ENCODE data around the gene NUCB1.
"Not testable (repeated sequence)": the region's sequence is repeated elsewhere in the genome, so short reads cannot be mapped to it uniquely, and the experiment has no call there.

NUCB1 gene

DNA sequence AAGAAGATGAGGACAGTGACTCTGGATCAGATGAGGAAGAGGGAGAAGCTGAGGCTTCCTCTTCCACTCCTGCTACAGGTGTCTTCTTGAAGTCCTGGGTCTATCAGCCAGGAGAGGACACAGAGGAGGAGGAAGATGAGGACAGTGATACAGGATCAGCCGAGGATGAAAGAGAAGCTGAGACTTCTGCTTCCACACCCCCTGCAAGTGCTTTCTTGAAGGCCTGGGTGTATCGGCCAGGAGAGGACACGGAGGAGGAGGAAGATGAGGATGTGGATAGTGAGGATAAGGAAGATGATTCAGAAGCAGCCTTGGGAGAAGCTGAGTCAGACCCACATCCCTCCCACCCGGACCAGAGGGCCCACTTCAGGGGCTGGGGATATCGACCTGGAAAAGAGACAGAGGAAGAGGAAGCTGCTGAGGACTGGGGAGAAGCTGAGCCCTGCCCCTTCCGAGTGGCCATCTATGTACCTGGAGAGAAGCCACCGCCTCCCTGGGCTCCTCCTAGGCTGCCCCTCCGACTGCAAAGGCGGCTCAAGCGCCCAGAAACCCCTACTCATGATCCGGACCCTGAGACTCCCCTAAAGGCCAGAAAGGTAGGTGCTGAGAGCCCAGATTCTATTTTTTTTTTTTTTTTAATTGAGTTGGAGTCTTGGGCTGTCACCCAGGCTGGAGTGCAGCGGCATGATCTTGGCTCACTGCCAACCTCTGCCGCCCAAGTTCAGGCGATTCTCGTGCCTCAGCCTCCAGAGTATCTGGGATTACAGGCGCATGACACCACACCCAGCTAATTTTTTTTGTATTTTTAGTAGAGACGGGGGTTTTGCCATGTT is 25.6 kb upstream of the NUCB1 start:
- H3K9ac ChIP-seq (ENCODE audit: low read depth in 1 of 2, low read length in 2 of 2): peak overlapping the region; percentile 100
- H3K9me3 ChIP-seq (ENCODE audit: control insufficient read depth in 1 of 2, low read length in 2 of 2): no peaks in the 10 kb centered on the region
- peaks cover 24 to 38% of the 10 kb centered on the region in 2 donors for H3K4me1 ChIP-seq (ENCODE audit: control insufficient read depth in 1 of 2, insufficient read depth in 2 of 2, low read length in 2 of 2)
- H3K36me3 ChIP-seq (ENCODE audit: control insufficient read depth in 1 of 2, insufficient read depth in 2 of 2, low read length in 2 of 2): peaks cover 14 to 32% of the 10 kb centered on the region in 2 donors
- H3K4me3 ChIP-seq (ENCODE audit: low read depth in 1 of 2, low read length in 2 of 2): peak overlapping the region; percentile 92 to 98
- peak overlapping the region; percentile 100 for H3K27ac ChIP-seq (ENCODE audit: low read depth, low read length)
- H3K27me3 ChIP-seq (ENCODE audit: control insufficient read depth in 1 of 2, insufficient read depth in 2 of 2, low read length in 2 of 2): no peaks in the 10 kb centered on the region

DNA sequence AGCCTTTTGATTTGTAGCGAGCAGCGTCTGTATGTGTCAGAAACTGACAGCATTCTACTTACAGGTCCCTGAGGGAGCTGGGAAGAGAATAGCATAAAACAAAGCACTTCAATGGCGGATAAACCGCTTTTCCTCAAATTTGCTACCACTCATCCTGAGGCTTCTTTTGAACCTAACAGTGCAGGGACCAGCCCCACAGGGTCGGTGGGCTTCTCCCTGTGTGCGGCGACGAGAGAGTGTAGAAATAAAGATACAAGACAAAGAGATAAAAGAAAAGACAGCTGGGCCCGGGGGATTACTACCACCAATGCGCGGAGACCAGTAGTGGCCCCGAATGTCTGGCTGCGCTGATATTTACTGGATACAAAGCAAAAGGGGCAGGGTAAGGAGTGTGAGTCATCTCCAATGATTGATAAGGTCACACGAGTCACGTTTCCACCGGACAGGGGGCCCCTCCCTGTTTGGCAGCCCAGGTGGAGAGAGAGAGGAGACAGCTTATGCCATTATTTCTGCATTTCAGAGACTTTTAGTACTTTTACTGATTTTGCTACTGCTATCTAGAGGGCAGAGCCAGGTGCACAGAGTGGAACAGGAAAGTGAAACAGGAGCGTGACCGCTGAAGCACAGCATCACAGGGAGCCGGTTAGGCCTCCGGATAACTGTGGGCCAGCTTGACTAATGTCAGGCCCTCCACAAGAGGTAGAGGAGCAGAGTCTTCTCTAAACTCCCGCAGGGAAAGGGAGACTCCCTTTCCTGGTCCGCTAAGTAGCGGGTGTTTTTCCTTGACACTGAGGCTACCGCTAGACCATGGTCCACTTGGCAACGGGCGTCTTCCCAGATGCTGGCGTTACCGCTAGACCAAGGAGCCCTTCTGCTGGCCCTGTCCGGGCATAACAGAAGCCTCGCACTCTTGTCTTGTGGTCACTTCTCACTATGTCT is 23.8 kb upstream of the NUCB1 start:
- H3K27me3 ChIP-seq (ENCODE audit: control insufficient read depth in 1 of 2, insufficient read depth in 2 of 2, low read length in 2 of 2); H3K9me3 ChIP-seq (ENCODE audit: control insufficient read depth in 1 of 2, low read length in 2 of 2); H3K27ac ChIP-seq (ENCODE audit: low read depth, low read length): not testable (repeated sequence)
- peaks cover 14 to 32% of the 10 kb centered on the region in 2 donors for H3K36me3 ChIP-seq (ENCODE audit: control insufficient read depth in 1 of 2, insufficient read depth in 2 of 2, low read length in 2 of 2)
- H3K9ac ChIP-seq (ENCODE audit: low read depth in 1 of 2, low read length in 2 of 2): peak overlapping the region; percentile 50 to 100
- peaks cover 24 to 38% of the 10 kb centered on the region in 2 donors for H3K4me1 ChIP-seq (ENCODE audit: control insufficient read depth in 1 of 2, insufficient read depth in 2 of 2, low read length in 2 of 2)
- H3K4me3 ChIP-seq (ENCODE audit: low read depth in 1 of 2, low read length in 2 of 2): peak overlapping the region; percentile 92 to 98

DNA sequence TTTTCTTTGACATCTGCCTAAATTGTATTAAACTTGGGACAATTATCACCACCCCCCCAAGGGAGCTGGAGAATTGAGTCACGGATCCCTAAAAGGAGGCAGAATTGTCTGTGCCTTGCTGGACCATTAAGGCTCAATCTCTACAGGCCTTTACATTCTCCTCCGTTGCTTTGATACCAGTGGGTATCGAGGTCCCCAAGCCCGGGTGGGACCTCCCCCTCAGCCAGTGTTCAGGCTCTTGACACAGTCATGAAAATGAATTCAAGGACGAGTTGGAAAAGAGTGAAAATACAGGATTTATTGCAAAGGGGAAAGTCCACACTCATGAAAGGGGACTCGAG is 22.3 kb upstream of the NUCB1 start:
- H3K9ac ChIP-seq (ENCODE audit: low read depth in 1 of 2, low read length in 2 of 2): no peak overlapping the region
- no peaks in the 10 kb centered on the region for H3K9me3 ChIP-seq (ENCODE audit: control insufficient read depth in 1 of 2, low read length in 2 of 2)
- H3K36me3 ChIP-seq (ENCODE audit: control insufficient read depth in 1 of 2, insufficient read depth in 2 of 2, low read length in 2 of 2): peaks cover 14 to 32% of the 10 kb centered on the region in 2 donors
- H3K4me1 ChIP-seq (ENCODE audit: control insufficient read depth in 1 of 2, insufficient read depth in 2 of 2, low read length in 2 of 2): peaks cover 24 to 38% of the 10 kb centered on the region in 2 donors
- H3K4me3 ChIP-seq (ENCODE audit: low read depth in 1 of 2, low read length in 2 of 2): no peak overlapping the region
- H3K27ac ChIP-seq (ENCODE audit: low read depth, low read length): no peak overlapping the region
- no peaks in the 10 kb centered on the region for H3K27me3 ChIP-seq (ENCODE audit: control insufficient read depth in 1 of 2, insufficient read depth in 2 of 2, low read length in 2 of 2)

DNA sequence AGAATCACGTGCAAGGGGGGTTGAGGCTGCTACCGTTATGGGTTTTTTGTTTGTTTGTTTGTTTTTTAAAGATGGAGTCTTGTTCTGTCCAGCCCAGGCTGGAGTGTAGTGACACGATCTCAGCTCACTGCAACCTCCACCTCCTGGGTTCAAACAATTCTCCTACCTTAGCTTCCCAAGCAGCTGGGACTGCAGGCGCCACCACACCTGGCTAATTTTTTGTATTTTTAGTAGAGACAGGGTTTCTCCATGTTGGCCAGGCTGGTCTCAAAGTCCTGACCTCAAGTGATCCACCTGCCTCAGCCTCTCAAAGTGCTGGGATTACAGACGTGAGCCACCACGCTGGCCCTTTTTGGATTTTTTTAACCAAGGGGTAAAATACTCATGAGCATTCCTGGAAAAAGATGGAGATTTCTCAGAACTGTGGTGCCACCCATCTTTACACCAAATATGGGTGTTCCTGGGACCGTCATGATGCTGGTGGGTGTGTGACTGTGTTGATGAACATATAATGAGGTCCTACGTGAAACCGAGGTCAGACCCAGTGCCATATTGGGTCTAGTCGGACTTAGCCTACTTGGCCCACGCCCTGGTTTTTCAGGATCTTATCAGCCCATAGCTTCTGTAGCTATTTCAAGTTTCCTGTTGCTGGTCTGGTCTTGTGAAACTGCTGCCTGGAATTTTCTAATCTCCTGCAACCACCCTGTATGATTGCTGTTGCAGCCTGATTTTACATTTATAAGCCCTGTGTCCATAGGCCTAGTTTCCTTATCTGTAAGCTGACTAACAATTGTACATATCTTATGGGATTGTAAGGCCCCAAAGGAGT is 21.7 kb upstream of the NUCB1 start:
- Histone ChIP-seq H3K9ac (ENCODE audit: low read depth in 1 of 2, low read length in 2 of 2) (no peak overlapping the region), H3K36me3 (ENCODE audit: control insufficient read depth in 1 of 2, insufficient read depth in 2 of 2, low read length in 2 of 2) (peaks cover 12 to 32% of the 10 kb centered on the region in 2 donors), H3K9me3 (ENCODE audit: control insufficient read depth in 1 of 2, low read length in 2 of 2) (no peaks in the 10 kb centered on the region), H3K27me3 (ENCODE audit: control insufficient read depth in 1 of 2, insufficient read depth in 2 of 2, low read length in 2 of 2) (no peaks in the 10 kb centered on the region), H3K27ac (ENCODE audit: low read depth, low read length) (no peak overlapping the region), H3K4me3 (ENCODE audit: low read depth in 1 of 2, low read length in 2 of 2) (no peak overlapping the region), H3K4me1 (ENCODE audit: control insufficient read depth in 1 of 2, insufficient read depth in 2 of 2, low read length in 2 of 2) (peaks cover 22 to 34% of the 10 kb centered on the region in 2 donors)

DNA sequence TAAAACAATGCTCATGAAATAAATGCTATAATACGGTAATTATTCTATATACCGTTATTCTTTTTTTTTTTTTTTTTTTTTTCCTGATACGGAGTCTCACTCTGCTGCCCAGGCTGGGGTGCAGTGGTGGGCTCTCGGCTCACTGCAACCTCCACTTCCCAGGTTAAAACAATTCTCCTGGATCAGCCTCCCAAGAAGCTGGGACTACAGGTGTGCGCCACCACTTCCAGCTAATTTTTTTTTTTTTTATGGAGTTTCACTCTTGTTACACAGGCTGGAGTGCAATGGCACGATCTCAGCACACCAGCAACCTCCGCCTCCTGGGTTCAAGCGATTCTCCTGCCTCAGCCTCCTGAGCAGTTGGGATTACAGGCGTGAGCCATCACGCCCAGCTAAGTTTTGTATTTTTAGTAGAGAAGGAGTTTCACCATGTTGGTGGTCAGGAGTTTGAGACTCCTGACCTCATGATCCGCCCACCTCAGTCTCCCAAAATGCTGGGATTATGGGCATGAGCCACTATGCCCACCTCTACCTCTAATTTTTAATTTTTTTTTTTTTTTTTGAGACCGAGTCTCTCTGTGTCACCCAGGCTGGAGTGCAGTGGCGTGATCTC is 21.0 kb upstream of the NUCB1 start:
- no peak overlapping the region for H3K9ac ChIP-seq (ENCODE audit: low read depth in 1 of 2, low read length in 2 of 2)
- H3K9me3 ChIP-seq (ENCODE audit: control insufficient read depth in 1 of 2, low read length in 2 of 2): no peaks in the 10 kb centered on the region
- peaks cover 14 to 27% of the 10 kb centered on the region in 2 donors for H3K4me1 ChIP-seq (ENCODE audit: control insufficient read depth in 1 of 2, insufficient read depth in 2 of 2, low read length in 2 of 2)
- no peak overlapping the region for H3K27ac ChIP-seq (ENCODE audit: low read depth, low read length)
- H3K4me3 ChIP-seq (ENCODE audit: low read depth in 1 of 2, low read length in 2 of 2): no peak overlapping the region
- no peaks in the 10 kb centered on the region for H3K27me3 ChIP-seq (ENCODE audit: control insufficient read depth in 1 of 2, insufficient read depth in 2 of 2, low read length in 2 of 2)
- H3K36me3 ChIP-seq (ENCODE audit: control insufficient read depth in 1 of 2, insufficient read depth in 2 of 2, low read length in 2 of 2): peaks cover 5 to 28% of the 10 kb centered on the region in 2 donors

DNA sequence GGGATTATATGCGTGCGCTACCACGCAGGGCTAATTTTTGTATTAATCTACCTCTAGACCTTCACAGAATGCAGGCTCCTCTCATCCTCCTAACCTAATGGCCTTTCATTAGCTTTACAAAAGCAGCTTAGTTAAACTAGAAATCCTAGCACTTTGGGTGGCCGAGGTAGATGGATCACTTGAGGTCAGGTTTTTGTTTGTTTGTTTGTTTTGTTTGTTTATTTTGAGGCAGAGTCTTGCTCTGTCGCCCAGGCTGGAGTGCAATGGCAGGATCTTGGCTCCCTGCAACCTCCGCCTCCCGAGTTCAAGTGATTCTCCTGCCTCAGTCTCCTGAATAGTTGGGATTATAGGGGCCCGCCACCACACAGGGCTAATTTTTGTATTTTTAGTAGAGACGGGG is 20.4 kb upstream of the NUCB1 start:
- H3K27ac ChIP-seq (ENCODE audit: low read depth, low read length); H3K9me3 ChIP-seq (ENCODE audit: control insufficient read depth in 1 of 2, low read length in 2 of 2); H3K4me3 ChIP-seq (ENCODE audit: low read depth in 1 of 2, low read length in 2 of 2); H3K27me3 ChIP-seq (ENCODE audit: control insufficient read depth in 1 of 2, insufficient read depth in 2 of 2, low read length in 2 of 2); H3K9ac ChIP-seq (ENCODE audit: low read depth in 1 of 2, low read length in 2 of 2): not testable (repeated sequence)
- Histone ChIP-seq H3K4me1 (ENCODE audit: control insufficient read depth in 1 of 2, insufficient read depth in 2 of 2, low read length in 2 of 2) (peaks cover 10 to 21% of the 10 kb centered on the region in 2 donors), H3K36me3 (ENCODE audit: control insufficient read depth in 1 of 2, insufficient read depth in 2 of 2, low read length in 2 of 2) (peaks cover 0 to 22% of the 10 kb centered on the region in 2 donors)

DNA sequence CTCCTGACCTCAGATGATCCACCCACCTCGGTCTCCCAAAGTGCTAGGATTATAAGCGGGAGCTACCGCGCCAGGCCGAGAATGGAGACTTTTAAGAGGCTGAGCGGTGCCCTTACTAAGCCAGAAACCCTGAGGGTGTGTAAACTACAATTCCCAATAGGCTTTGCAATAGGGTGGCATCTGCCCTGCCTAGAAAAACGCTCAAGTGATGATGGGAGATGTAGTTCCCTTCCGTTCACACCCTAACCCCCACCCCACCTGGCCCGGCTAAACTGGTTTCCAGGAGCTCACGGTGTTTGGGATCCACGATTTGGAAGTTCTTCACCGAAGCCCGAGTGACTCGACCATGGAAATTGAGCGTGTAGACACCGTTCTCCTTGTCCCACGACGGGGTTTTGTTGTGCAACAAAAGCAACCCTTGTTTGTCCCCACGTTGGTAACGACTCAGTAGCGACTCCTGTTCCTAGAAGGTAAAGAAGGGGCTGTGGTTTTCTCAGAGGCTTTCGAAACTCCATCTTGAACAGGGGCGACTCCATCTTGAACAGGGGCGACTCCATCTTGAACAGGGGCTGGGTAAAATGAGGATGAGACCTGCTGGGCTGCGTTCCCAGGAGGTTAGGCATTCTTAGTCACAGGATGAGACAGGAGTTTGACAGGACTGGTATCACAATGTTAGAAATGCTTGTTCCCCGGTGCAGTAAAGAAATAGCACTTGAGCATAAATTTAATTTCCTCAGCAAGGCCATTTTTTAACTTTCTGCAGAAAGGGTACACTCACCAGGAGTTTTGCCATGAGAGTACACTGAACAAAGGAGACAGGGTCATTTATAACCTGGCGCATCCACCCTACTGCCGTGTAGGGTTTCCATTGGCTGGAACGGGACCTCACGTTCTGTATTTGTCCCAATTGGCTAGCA is 18.1 kb upstream of the NUCB1 start:
- Histone ChIP-seq H3K4me1 (ENCODE audit: control insufficient read depth in 1 of 2, insufficient read depth in 2 of 2, low read length in 2 of 2) (no peaks in the 10 kb centered on the region), H3K9ac (ENCODE audit: low read depth in 1 of 2, low read length in 2 of 2) (no peak overlapping the region), H3K27me3 (ENCODE audit: control insufficient read depth in 1 of 2, insufficient read depth in 2 of 2, low read length in 2 of 2) (no peaks in the 10 kb centered on the region), H3K4me3 (ENCODE audit: low read depth in 1 of 2, low read length in 2 of 2) (no peak overlapping the region), H3K27ac (ENCODE audit: low read depth, low read length) (no peak overlapping the region), H3K9me3 (ENCODE audit: control insufficient read depth in 1 of 2, low read length in 2 of 2) (no peaks in the 10 kb centered on the region), H3K36me3 (ENCODE audit: control insufficient read depth in 1 of 2, insufficient read depth in 2 of 2, low read length in 2 of 2) (peaks cover 0 to 5% of the 10 kb centered on the region in 2 donors)

DNA sequence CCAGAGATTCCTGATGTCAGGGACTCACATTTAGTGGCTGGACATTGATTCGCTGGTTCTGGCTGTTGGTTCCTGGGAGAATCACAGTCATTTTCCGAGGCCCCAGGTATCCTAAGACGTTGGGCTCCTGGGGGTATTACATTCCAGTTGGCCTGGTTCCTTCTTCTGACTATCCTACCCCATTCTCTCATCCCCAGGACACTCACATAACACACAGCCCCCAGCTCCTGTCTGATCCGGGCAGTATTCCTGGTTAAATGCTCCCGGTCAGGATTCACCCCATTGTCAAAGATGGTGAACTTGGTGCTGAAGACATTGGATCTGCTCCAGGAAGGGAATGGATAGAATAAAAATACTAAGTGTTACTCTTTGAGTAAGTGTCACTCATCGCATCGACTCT is 16.4 kb upstream of the NUCB1 start:
- Histone ChIP-seq H3K9me3 (ENCODE audit: control insufficient read depth in 1 of 2, low read length in 2 of 2) (no peaks in the 10 kb centered on the region), H3K36me3 (ENCODE audit: control insufficient read depth in 1 of 2, insufficient read depth in 2 of 2, low read length in 2 of 2) (peaks cover 0 to 3% of the 10 kb centered on the region in 2 donors), H3K4me1 (ENCODE audit: control insufficient read depth in 1 of 2, insufficient read depth in 2 of 2, low read length in 2 of 2) (no peaks in the 10 kb centered on the region), H3K27me3 (ENCODE audit: control insufficient read depth in 1 of 2, insufficient read depth in 2 of 2, low read length in 2 of 2) (no peaks in the 10 kb centered on the region), H3K27ac (ENCODE audit: low read depth, low read length) (no peak overlapping the region), H3K4me3 (ENCODE audit: low read depth in 1 of 2, low read length in 2 of 2) (no peak overlapping the region), H3K9ac (ENCODE audit: low read depth in 1 of 2, low read length in 2 of 2) (no peak overlapping the region)

Measured in duodenal mucosa (tissue), 2 donors.